Thyroid gland (tissue), 4 donors: ENCODE results near the gene MTF2.

Experiments used
- CTCF ChIP-seq, 6 experiments: fragments of 200-600 bp in 3 of 6; fragments of 450-650 bp in 3 of 6; sonication (generic) in 3 of 6; IDR thresholded peaks; one replicate each; pipeline ENCODE4 v1.5.1; 2016 to 2019; ENCODE audit warnings: antibody characterized with exemption in 6 of 6, mild to moderate bottlenecking in 2 of 6, inconsistent platforms in 1 of 6, moderate library complexity in 1 of 6
- POLR2A ChIP-seq, 2 donors: fragments of 450-650 bp; IDR thresholded peaks; one replicate each; pipeline ENCODE4 v1.6.1; 2017; ENCODE audit warnings: antibody characterized with exemption in 2 of 2, mild to moderate bottlenecking in 2 of 2, moderate library complexity in 1 of 2

GRCh38 chr1:93150729-93151128 is 71.6 kb downstream of the MTF2 start:
- TF ChIP-seq CTCF (IDR thresholded peaks at IDR 0.05) (no peak), POLR2A (IDR thresholded peaks at IDR 0.05) (no peak)
